Right lung (tissue), 10 donors: ENCODE results near the gene COMTD1. TPM values are rescaled to one million over a fixed set of nuclear protein-coding genes. Genes with fewer than 3 reads are reported as not detected.

ENCODE experiments used
- DNase-seq, 2 donors: peaks; one replicate each; pipeline ENCODE4 v3.0.0-alpha.2; 2013
- long read RNA-seq, 8 donors: transcript quantifications; one replicate each; lab custom pipeline, GENCODE V29; 2026
- polyA plus RNA-seq, 5 donors: library from polyadenylated mRNA; unstranded; fragments of 120-200 nt; gene quantifications; one replicate each; pipeline versions ENCODE4 v1.2.1 to v1.2.3, GENCODE V29; 2013; ENCODE audit warnings: inconsistent platforms in 1 of 5, low replicate concordance in 1 of 5; ENCODE audit not compliant: insufficient read length in 5 of 5, insufficient read depth in 1 of 5

Gene COMTD1
- 1 to 10 TPM; 2.2 to 5.7 (median 4.3) TPM for polyA plus RNA-seq
- long read RNA-seq, donor 1, partial matches to known transcripts = 0 of 4 reads
- long read RNA-seq, donor 1, other reads (novel, unspliced or antisense) = 0 of 4 reads
- long read RNA-seq, donor 2, partial matches to known transcripts = 0 of 2 reads
- long read RNA-seq, donor 2, other reads (novel, unspliced or antisense) = 0 of 2 reads
- long read RNA-seq, donor 3, partial matches to known transcripts = 0 of 1 reads
- long read RNA-seq, donor 3, other reads (novel, unspliced or antisense) = 0 of 1 reads
- long read RNA-seq, donor 4 = 0 reads
- long read RNA-seq, donor 5, transcript COMTD1-201 (7 exons, 976 nt) = major isoform, 9 of 10 reads
- long read RNA-seq, donor 5, partial matches to known transcripts = 0 of 10 reads
- long read RNA-seq, donor 5, other reads (novel, unspliced or antisense) = 0 of 10 reads
- long read RNA-seq, donor 6, partial matches to known transcripts = 0 of 4 reads
- long read RNA-seq, donor 6, other reads (novel, unspliced or antisense) = 0 of 4 reads
- long read RNA-seq, donor 7, transcript COMTD1-201 (7 exons, 976 nt) = major isoform, 5 of 5 reads
- long read RNA-seq, donor 7, partial matches to known transcripts = 0 of 5 reads
- long read RNA-seq, donor 7, other reads (novel, unspliced or antisense) = 0 of 5 reads
- long read RNA-seq, donor 8, partial matches to known transcripts = 0 of 1 reads
- long read RNA-seq, donor 8, other reads (novel, unspliced or antisense) = 0 of 1 reads

- peak; percentile 84 to 86 for DNase-seq
Measured at GRCh38 chr10:75235375-75236177, at the start of gene COMTD1. TSS of gene COMTD1 (minus strand) at chr10:75235957. CDS start at chr10:75235928, 29 bp downstream.

GRCh38 chr10:75283671-75284470 is 48.1 kb upstream of the COMTD1 start:
- DNase-seq = peak in 1 of 2 donors; percentile 37

- DNase-seq = no peak
Measured at GRCh38 chr10:75283078-75283670, 47.4 kb upstream of the COMTD1 start.

- no peak for DNase-seq
Measured at GRCh38 chr10:75281974-75282373, 46.2 kb upstream of the COMTD1 start.

- DNase-seq = no peak
Measured at GRCh38 chr10:75280236-75280635, 44.5 kb upstream of the COMTD1 start.

- DNase-seq = no peak
Measured at GRCh38 chr10:75276069-75276872, 40.5 kb upstream of the COMTD1 start.

GRCh38 chr10:75272896-75273295 is 37.1 kb upstream of the COMTD1 start:
- no peak for DNase-seq

GRCh38 chr10:75272094-75272493 is 36.3 kb upstream of the COMTD1 start:
- DNase-seq = no peak

GRCh38 chr10:75269605-75270004 is 33.8 kb upstream of the COMTD1 start:
- no peak for DNase-seq

- no peak for DNase-seq
Measured at GRCh38 chr10:75266945-75267344, 31.2 kb upstream of the COMTD1 start.

GRCh38 chr10:75265856-75266255 is 30.1 kb upstream of the COMTD1 start:
- DNase-seq = no peak

- no peak for DNase-seq
Measured at GRCh38 chr10:75263806-75264205, 28.0 kb upstream of the COMTD1 start.

GRCh38 chr10:75261813-75262705 is 26.3 kb upstream of the COMTD1 start:
- DNase-seq = no peak

- no peak for DNase-seq
Measured at GRCh38 chr10:75260990-75261389, 25.2 kb upstream of the COMTD1 start.

- no peak for DNase-seq
Measured at GRCh38 chr10:75254739-75255138, 19.0 kb upstream of the COMTD1 start.

- no peak for DNase-seq
Measured at GRCh38 chr10:75253281-75254220, 17.8 kb upstream of the COMTD1 start.

GRCh38 chr10:75250934-75251333 is 15.2 kb upstream of the COMTD1 start:
- no peak for DNase-seq

GRCh38 chr10:75247797-75248196 is 12.0 kb upstream of the COMTD1 start:
- no peak for DNase-seq
